Measurements from ENCODE around the gene CMTM6. TPM values are rescaled to one million over a fixed set of nuclear protein-coding genes. Genes with fewer than 3 reads are reported as not detected.

The CMTM6 gene
- total RNA-seq, 1 experiment from 2014 or later = 39.7 TPM

DNA sequence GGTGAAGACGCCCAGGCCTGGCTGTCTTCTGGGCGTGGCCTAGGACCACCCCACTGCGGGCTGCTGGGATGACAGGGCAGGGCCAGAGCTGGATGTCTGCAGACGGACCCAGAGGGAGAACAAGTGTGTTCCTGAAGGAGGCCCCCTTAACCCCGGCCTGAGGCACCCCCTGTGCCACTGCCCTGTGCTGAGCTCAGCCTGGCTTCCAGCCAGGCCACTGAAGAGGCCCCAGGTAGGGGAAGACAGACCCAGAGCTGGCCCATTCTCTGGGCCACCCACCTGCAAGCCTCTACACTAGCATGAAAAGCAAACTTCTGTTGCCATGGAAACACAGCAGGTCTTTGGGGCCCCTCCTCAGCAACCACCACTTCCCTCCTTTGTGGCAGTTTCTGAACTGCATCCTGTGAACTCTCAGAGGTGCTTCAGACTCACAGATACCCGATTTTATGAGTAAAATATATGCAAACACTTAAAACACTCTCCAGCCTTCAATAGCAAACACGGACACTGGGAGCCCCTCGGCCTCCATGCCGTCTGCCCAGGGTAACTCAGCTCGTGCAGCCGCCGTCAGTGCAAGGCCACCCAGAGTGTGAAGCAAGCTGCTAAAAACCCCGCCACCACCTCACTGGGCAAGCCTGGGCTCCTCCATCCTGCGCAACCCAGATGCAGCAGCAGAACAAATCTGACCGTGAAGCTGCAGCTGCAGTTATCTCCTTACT, 42.5 kb downstream of the CMTM6 start:
- CTCF ChIA-PET = no interaction called here
- DNase-seq = no peak
- no peaks in the 10 kb centered on the region for H3K4me1 Mint-ChIP-seq (ENCODE audit: low read depth, unreplicated experiment)

GRCh38 chr3:32459450-32459849, 43.2 kb downstream of the CMTM6 start:
- ChIA-PET POLR2A (no interaction called here), CTCF (no interaction called here)
- TF ChIP-seq CTCF (IDR thresholded peaks at IDR 0.05; ENCODE audit: insufficient read depth in 1 of 2, low read depth in 1 of 2, low read length in 1 of 2, severe bottlenecking in 1 of 2, unreplicated experiment in 1 of 2) = no peak
- Histone ChIP-seq H3K4me1 (peaks cover 21% of the 10 kb centered on the region), H3K27me3 (replicated peaks; ENCODE audit: control insufficient read depth, insufficient read depth, low read length) (no peaks in the 10 kb centered on the region), H3K36me3 (ENCODE audit: control insufficient read depth, insufficient read depth, low read length) (peaks cover 1% of the 10 kb centered on the region; the same call in 1 of the 2 replicates), H3K9me3 (no peaks in the 10 kb centered on the region), H3K4me3 (ENCODE audit: low read depth, low read length) (no peak overlapping the region)
- no peaks in the 10 kb centered on the region for H3K27me3 Mint-ChIP-seq (ENCODE audit: insufficient read depth, unreplicated experiment)
- no peak for DNase-seq
- peaks cover 22% of the 10 kb centered on the region for H3K36me3 Mint-ChIP-seq (ENCODE audit: insufficient read depth, unreplicated experiment)
- BruUV-seq (replicated peaks) = no TSS peak
- intact Hi-C loops (cut with micrococcal nuclease; ENCODE audit: unreplicated experiment) = no loop called here
- no peak overlapping the region for H3K4me3 Mint-ChIP-seq (ENCODE audit: unreplicated experiment)
- no peak overlapping the region for H3K27ac Mint-ChIP-seq (ENCODE audit: unreplicated experiment)
- H3K4me1 Mint-ChIP-seq (ENCODE audit: low read depth, unreplicated experiment) = no peaks in the 10 kb centered on the region
- no peaks in the 10 kb centered on the region for H3K9me3 Mint-ChIP-seq (ENCODE audit: unreplicated experiment)

More for the DNA sequence above, 42.5 kb downstream of the CMTM6 start:
- H3K27me3 ChIP-seq (replicated peaks; ENCODE audit: control insufficient read depth, insufficient read depth, low read length) = no peaks in the 10 kb centered on the region
- H3K9me3 ChIP-seq = no peaks in the 10 kb centered on the region
- no peak for TF ChIP-seq CTCF (IDR thresholded peaks at IDR 0.05; ENCODE audit: insufficient read depth in 1 of 2, low read depth in 1 of 2, low read length in 1 of 2, severe bottlenecking in 1 of 2, unreplicated experiment in 1 of 2)
- H3K4me1 ChIP-seq = peaks cover 21% of the 10 kb centered on the region
- Mint-ChIP-seq H3K9me3 (ENCODE audit: unreplicated experiment) (no peaks in the 10 kb centered on the region), H3K27ac (ENCODE audit: unreplicated experiment) (no peak overlapping the region), H3K4me3 (ENCODE audit: unreplicated experiment) (no peak overlapping the region), H3K27me3 (ENCODE audit: insufficient read depth, unreplicated experiment) (no peaks in the 10 kb centered on the region), H3K36me3 (ENCODE audit: insufficient read depth, unreplicated experiment) (peaks cover 20% of the 10 kb centered on the region)
- POLR2A ChIA-PET = no interaction called here
- BruUV-seq (replicated peaks) = no TSS peak
- intact Hi-C loops (cut with micrococcal nuclease; ENCODE audit: unreplicated experiment) = no loop called here
- no peak overlapping the region for H3K4me3 ChIP-seq (ENCODE audit: low read depth, low read length)
- peaks cover 1% of the 10 kb centered on the region; the same call in 1 of the 2 replicates for H3K36me3 ChIP-seq (ENCODE audit: control insufficient read depth, insufficient read depth, low read length)

DNA sequence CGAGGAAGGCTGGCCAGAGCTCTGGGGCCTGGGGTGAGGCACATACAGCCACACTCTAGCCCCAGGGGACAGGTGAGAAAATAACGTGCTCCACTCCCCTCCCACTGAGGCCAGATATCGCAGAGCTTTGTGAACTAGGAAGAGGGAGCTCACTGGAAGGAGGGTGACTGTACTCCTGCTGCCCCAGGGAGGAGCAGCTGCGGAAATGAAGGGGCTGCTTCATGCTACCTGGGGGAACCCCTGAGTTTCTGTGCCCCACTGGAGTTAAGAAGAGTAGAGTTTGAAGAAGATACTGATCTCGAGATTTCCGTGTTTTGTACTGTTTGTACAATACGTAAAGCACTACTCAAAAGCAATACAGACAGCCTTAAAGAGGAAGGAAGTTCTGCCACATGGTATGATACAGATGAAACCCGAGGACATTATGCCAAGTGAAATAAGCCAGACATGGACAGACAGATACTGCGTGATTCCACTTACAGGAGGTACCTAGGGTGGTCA, 44.6 kb downstream of the CMTM6 start:
- Mint-ChIP-seq H3K36me3 (ENCODE audit: insufficient read depth, unreplicated experiment) (peaks cover 29% of the 10 kb centered on the region), H3K9me3 (ENCODE audit: unreplicated experiment) (no peaks in the 10 kb centered on the region), H3K27me3 (ENCODE audit: insufficient read depth, unreplicated experiment) (no peaks in the 10 kb centered on the region), H3K27ac (ENCODE audit: unreplicated experiment) (no peak overlapping the region), H3K4me1 (ENCODE audit: low read depth, unreplicated experiment) (no peaks in the 10 kb centered on the region), H3K4me3 (ENCODE audit: unreplicated experiment) (no peak overlapping the region)
- H3K4me1 ChIP-seq = peaks cover 17% of the 10 kb centered on the region
- no peak overlapping the region for H3K4me3 ChIP-seq (ENCODE audit: low read depth, low read length)
- POLR2A ChIA-PET = interaction anchor here (0.5 kb wide), 1 partner anchor 42 kb away, joined by 4 read pairs; no protein-coding TSS in a partner anchor
- BruUV-seq (replicated peaks) = no TSS peak
- peaks cover 1% of the 10 kb centered on the region; the same call in 1 of the 2 replicates for H3K36me3 ChIP-seq (ENCODE audit: control insufficient read depth, insufficient read depth, low read length)
- H3K9me3 ChIP-seq = no peaks in the 10 kb centered on the region
- CTCF ChIA-PET = no interaction called here
- no peak for TF ChIP-seq CTCF (IDR thresholded peaks at IDR 0.05; ENCODE audit: insufficient read depth in 1 of 2, low read depth in 1 of 2, low read length in 1 of 2, severe bottlenecking in 1 of 2, unreplicated experiment in 1 of 2)
- no peaks in the 10 kb centered on the region for H3K27me3 ChIP-seq (replicated peaks; ENCODE audit: control insufficient read depth, insufficient read depth, low read length)
- no peak for DNase-seq
- intact Hi-C loops (cut with micrococcal nuclease; ENCODE audit: unreplicated experiment) = no loop called here
